ENCODE measurements around the gene WDR33. TPM values are rescaled to one million over a fixed set of nuclear protein-coding genes. Genes with fewer than 3 reads are reported as not detected.

WDR33 gene
- total and polyA plus RNA-seq, 2 of the 13 experiments (the other 11 are each of a cell fraction or from before 2014, with no cell fraction given), result 54.9 to 78.2 TPM

- peaks cover 4% of the 10 kb centered on the region; the same call in 1 of the 2 replicates for H3K9me3 ChIP-seq (ENCODE audit: low read length)
- H3K4me1 ChIP-seq (ENCODE audit: insufficient read depth, low read length), result peaks cover 52% of the 10 kb centered on the region
- H3K36me3 ChIP-seq (replicated peaks in 1 of 2; ENCODE audit: control insufficient read depth in 1 of 2, insufficient read depth in 2 of 2, low read length in 2 of 2), result no peaks in the 10 kb centered on the region
- ChIA-PET POLR2A (no interaction called here), CTCF (ENCODE audit: low intra/inter-chr PET ratio, low total read pairs) (no interaction called here)
- FAIRE-seq (no peak), ATAC-seq (no peak), DNase-seq (ENCODE audit: low spot score) (no peak)
- H4K20me1 ChIP-seq (ENCODE audit: insufficient read depth, low read length), result peaks cover 6% of the 10 kb centered on the region
- TF ChIP-seq CSRNP1 (CRISPR knock-in tag; IDR thresholded peaks at IDR 0.05), result no peak
- TF ChIP-seq SOX6 (IDR thresholded peaks at IDR 0.05), result no peak
- peak; percentile 36; the same call in 1 of the 2 replicates for TF ChIP-seq SOX6 (CRISPR knock-in tag; IDR thresholded peaks at IDR 0.05)
- 0 out of 2 replicates have a peak, but pooled peaks have one; percentile 22 for TF ChIP-seq ONECUT2 (CRISPR knock-in tag; IDR thresholded peaks at IDR 0.05)
- TF ChIP-seq GFI1 (CRISPR knock-in tag; IDR thresholded peaks at IDR 0.05; ENCODE audit: borderline replicate concordance), result peak; percentile 33; the same call in 1 of the 2 replicates
- no peak for TF ChIP-seq CERS6 (CRISPR knock-in tag; IDR thresholded peaks at IDR 0.05)
- TF ChIP-seq BATF2 (CRISPR knock-in tag; IDR thresholded peaks at IDR 0.05), result no peak
- TF ChIP-seq PHF5A (CRISPR knock-in tag; IDR thresholded peaks at IDR 0.05; ENCODE audit: low read depth, unreplicated experiment), result no peak
- peak; percentile 8; the same call in 1 of the 2 replicates for TF ChIP-seq RARA (CRISPR knock-in tag; IDR thresholded peaks at IDR 0.05)
- TF ChIP-seq NCOA2 (CRISPR knock-in tag; IDR thresholded peaks at IDR 0.05), result 0 out of 2 replicates have a peak, but pooled peaks have one; percentile 24
- peak; percentile 56; the same call in 1 of the 2 replicates for TF ChIP-seq PAXIP1 (CRISPR knock-in tag; conservative IDR thresholded peaks at IDR 0.05)
- TF ChIP-seq BCL6 (CRISPR knock-in tag; IDR thresholded peaks at IDR 0.05), result peak; percentile 10; the same call in 1 of the 2 replicates
- no peak for TF ChIP-seq FOXP1 (IDR thresholded peaks at IDR 0.05)
- 0 out of 2 replicates have a peak, but pooled peaks have one; percentile 3 for TF ChIP-seq FOXP1 (CRISPR knock-in tag; IDR thresholded peaks at IDR 0.05)
- TF ChIP-seq SOX13 (IDR thresholded peaks at IDR 0.05), result no peak
- TF ChIP-seq SOX13 (CRISPR knock-in tag; conservative IDR thresholded peaks at IDR 0.05 in 1 of 2, IDR thresholded peaks at IDR 0.05 in 1 of 2), result peak in 1 of 2 experiments; percentile 21; a peak in 1 of 4 replicates
- TF ChIP-seq ZNF362 (CRISPR knock-in tag; IDR thresholded peaks at IDR 0.05; ENCODE audit: borderline replicate concordance), result 0 out of 2 replicates have a peak, but pooled peaks have one; percentile 24
- no peak overlapping the region for H3K27ac ChIP-seq (ENCODE audit: extremely low read length, insufficient read depth, low read length)
- BruUV-seq (replicated peaks), result no TSS peak
- no peak overlapping the region for H3K9ac ChIP-seq (ENCODE audit: insufficient read depth, low read depth, low read length)
- peaks cover 24% of the 10 kb centered on the region for H3K79me2 ChIP-seq (ENCODE audit: insufficient read depth, low read length)
- H3K4me3 ChIP-seq (replicated peaks in 1 of 3; ENCODE audit: insufficient read depth in 1 of 3, low read depth in 2 of 3, low read length in 3 of 3), result no peak overlapping the region
- intact Hi-C loops (cut with micrococcal nuclease; ENCODE audit: unreplicated experiment), result no loop called here
- no peak overlapping the region for H3K4me2 ChIP-seq (ENCODE audit: low read depth, low read length)
- H2AFZ ChIP-seq (ENCODE audit: low read length), result no peak overlapping the region
- 16% methylated on average over 1 of the region's 1 CpG for WGBS (ENCODE audit: low lambda C conversion rate)
- in situ Hi-C loops (cut with HindIII; ENCODE audit: extremely low pct_ligation_motif_present, low pct_unique_long_range_greater_than_20kb), result no loop called here
- H3K27me3 ChIP-seq (ENCODE audit: control insufficient read depth in 1 of 2, insufficient read depth in 2 of 2, low read length in 2 of 2), result peaks cover 0 to 3% of the 10 kb centered on the region in 2 experiments; a peak in 1 of 5 replicates
Observed at GRCh38 chr2:127814677-127815076, 3.7 kb upstream of the WDR33 start.
